ENCODE measurements around the gene KCNMA1. TPM values are rescaled to one million over a fixed set of nuclear protein-coding genes. Genes with fewer than 3 reads are reported as not detected.
A peak's percentile ranks its signal among the peaks of the same experiment; 100 is the strongest.

KCNMA1 gene
- polyA plus RNA-seq, 4 donors: 2.7 to 8.6 (median 7.7) TPM

GRCh38 chr10:77245953-77246352 is 391.7 kb downstream of the KCNMA1 start:
- H3K4me1 ChIP-seq (ENCODE audit: control insufficient read depth in 3 of 3, insufficient read depth in 2 of 3, low read depth in 1 of 3, low read length in 2 of 3): peaks cover 2 to 11% (median 4%) of the 10 kb centered on the region in 3 donors
- H3K27me3 ChIP-seq (ENCODE audit: control insufficient read depth in 3 of 3, insufficient read depth in 3 of 3, low read length in 3 of 3): no peaks in the 10 kb centered on the region
- H3K36me3 ChIP-seq (ENCODE audit: control insufficient read depth in 3 of 3, insufficient read depth in 2 of 3, low read depth in 1 of 3, low read length in 3 of 3): no peaks in the 10 kb centered on the region
- FAIRE-seq (no peak), DNase-seq (no peak)
- H3K27ac ChIP-seq (ENCODE audit: low read depth in 1 of 3, low read length in 2 of 3): no peak overlapping the region
- H3K4me3 ChIP-seq (ENCODE audit: low read depth in 1 of 3, low read length in 3 of 3): no peak overlapping the region
- H3K9me3 ChIP-seq (ENCODE audit: control insufficient read depth in 2 of 2, insufficient read depth in 1 of 2, low read depth in 1 of 2, low read length in 1 of 2): no peaks in the 10 kb centered on the region
- 71 to 77% (median 73%) methylated on average over 1 of the region's 1 CpG for WGBS, 3 donors

- Histone ChIP-seq H3K27me3 (ENCODE audit: control insufficient read depth in 3 of 3, insufficient read depth in 3 of 3, low read length in 3 of 3) (no peaks in the 10 kb centered on the region), H3K27ac (ENCODE audit: low read depth in 1 of 3, low read length in 2 of 3) (no peak overlapping the region), H3K9me3 (ENCODE audit: control insufficient read depth in 2 of 2, insufficient read depth in 1 of 2, low read depth in 1 of 2, low read length in 1 of 2) (no peaks in the 10 kb centered on the region), H3K36me3 (ENCODE audit: control insufficient read depth in 3 of 3, insufficient read depth in 2 of 3, low read depth in 1 of 3, low read length in 3 of 3) (no peaks in the 10 kb centered on the region), H3K4me1 (ENCODE audit: control insufficient read depth in 3 of 3, insufficient read depth in 2 of 3, low read depth in 1 of 3, low read length in 2 of 3) (peaks cover 0 to 11% (median 4%) of the 10 kb centered on the region in 3 donors), H3K4me3 (ENCODE audit: low read depth in 1 of 3, low read length in 3 of 3) (no peak overlapping the region)
- FAIRE-seq (no peak), DNase-seq (no peak)
- WGBS, 3 donors: 71 to 82% (median 76%) methylated on average over 2 of the region's 2 CpGs
Measured at GRCh38 chr10:77244746-77245145, 392.9 kb downstream of the KCNMA1 start.

- 80 to 86% (median 81%) methylated on average over 2 of the region's 2 CpGs for WGBS, 3 donors
- FAIRE-seq: no peak
- H3K4me3 ChIP-seq (ENCODE audit: low read depth in 1 of 3, low read length in 3 of 3): no peak overlapping the region
- no peak for DNase-seq
- H3K4me1 ChIP-seq (ENCODE audit: control insufficient read depth in 3 of 3, insufficient read depth in 2 of 3, low read depth in 1 of 3, low read length in 2 of 3): peaks cover 0 to 11% (median 4%) of the 10 kb centered on the region in 3 donors
- H3K27me3 ChIP-seq (ENCODE audit: control insufficient read depth in 3 of 3, insufficient read depth in 3 of 3, low read length in 3 of 3): no peaks in the 10 kb centered on the region
- H3K27ac ChIP-seq (ENCODE audit: low read depth in 1 of 3, low read length in 2 of 3): no peak overlapping the region
- no peaks in the 10 kb centered on the region for H3K36me3 ChIP-seq (ENCODE audit: control insufficient read depth in 3 of 3, insufficient read depth in 2 of 3, low read depth in 1 of 3, low read length in 3 of 3)
- no peaks in the 10 kb centered on the region for H3K9me3 ChIP-seq (ENCODE audit: control insufficient read depth in 2 of 2, insufficient read depth in 1 of 2, low read depth in 1 of 2, low read length in 1 of 2)
Measured at GRCh38 chr10:77244286-77244685, 393.3 kb downstream of the KCNMA1 start.

- H3K27me3 ChIP-seq (ENCODE audit: control insufficient read depth in 3 of 3, insufficient read depth in 3 of 3, low read length in 3 of 3): no peaks in the 10 kb centered on the region
- H3K27ac ChIP-seq (ENCODE audit: low read depth in 1 of 3, low read length in 2 of 3): no peak overlapping the region
- no peaks in the 10 kb centered on the region for H3K36me3 ChIP-seq (ENCODE audit: control insufficient read depth in 3 of 3, insufficient read depth in 2 of 3, low read depth in 1 of 3, low read length in 3 of 3)
- 60 to 74% (median 60%) methylated on average over 3 of the region's 3 CpGs for WGBS, 3 donors
- DNase-seq (no peak), FAIRE-seq (no peak)
- H3K9me3 ChIP-seq (ENCODE audit: control insufficient read depth in 2 of 2, insufficient read depth in 1 of 2, low read depth in 1 of 2, low read length in 1 of 2): peaks cover 0 to 1% of the 10 kb centered on the region in 2 donors
- no peak overlapping the region for H3K4me3 ChIP-seq (ENCODE audit: low read depth in 1 of 3, low read length in 3 of 3)
- no peaks in the 10 kb centered on the region for H3K4me1 ChIP-seq (ENCODE audit: control insufficient read depth in 3 of 3, insufficient read depth in 2 of 3, low read depth in 1 of 3, low read length in 2 of 3)
Measured at GRCh38 chr10:77241350-77241725, 396.3 kb downstream of the KCNMA1 start.

- no peak overlapping the region for H3K4me3 ChIP-seq (ENCODE audit: low read depth in 1 of 3, low read length in 3 of 3)
- H3K4me1 ChIP-seq (ENCODE audit: control insufficient read depth in 3 of 3, insufficient read depth in 2 of 3, low read depth in 1 of 3, low read length in 2 of 3): no peaks in the 10 kb centered on the region
- FAIRE-seq (no peak), DNase-seq (no peak)
- H3K27me3 ChIP-seq (ENCODE audit: control insufficient read depth in 3 of 3, insufficient read depth in 3 of 3, low read length in 3 of 3): no peaks in the 10 kb centered on the region
- H3K27ac ChIP-seq (ENCODE audit: low read depth in 1 of 3, low read length in 2 of 3): peak overlapping the region in 1 of 3 donors; percentile 38
- H3K9me3 ChIP-seq (ENCODE audit: control insufficient read depth in 2 of 2, insufficient read depth in 1 of 2, low read depth in 1 of 2, low read length in 1 of 2): peaks cover 0 to 6% of the 10 kb centered on the region in 2 donors
- WGBS, 3 donors: 84 to 91% (median 91%) methylated on average over 4 of the region's 4 CpGs
- no peaks in the 10 kb centered on the region for H3K36me3 ChIP-seq (ENCODE audit: control insufficient read depth in 3 of 3, insufficient read depth in 2 of 3, low read depth in 1 of 3, low read length in 3 of 3)
Measured at GRCh38 chr10:77240706-77241349, 396.8 kb downstream of the KCNMA1 start.

- FAIRE-seq: no peak
- DNase-seq: peak in 1 of 2 donors; percentile 18
- no peak overlapping the region for H3K4me3 ChIP-seq (ENCODE audit: low read depth in 1 of 3, low read length in 3 of 3)
- WGBS, 3 donors: 40 to 57% (median 53%) methylated on average over 5 of the region's 5 CpGs
- H3K27ac ChIP-seq (ENCODE audit: low read depth in 1 of 3, low read length in 2 of 3): peak overlapping the region in 1 of 3 donors; percentile 56
- peaks cover 0 to 13% of the 10 kb centered on the region in 2 donors for H3K9me3 ChIP-seq (ENCODE audit: control insufficient read depth in 2 of 2, insufficient read depth in 1 of 2, low read depth in 1 of 2, low read length in 1 of 2)
- H3K4me1 ChIP-seq (ENCODE audit: control insufficient read depth in 3 of 3, insufficient read depth in 2 of 3, low read depth in 1 of 3, low read length in 2 of 3): no peaks in the 10 kb centered on the region
- H3K36me3 ChIP-seq (ENCODE audit: control insufficient read depth in 3 of 3, insufficient read depth in 2 of 3, low read depth in 1 of 3, low read length in 3 of 3): no peaks in the 10 kb centered on the region
- no peaks in the 10 kb centered on the region for H3K27me3 ChIP-seq (ENCODE audit: control insufficient read depth in 3 of 3, insufficient read depth in 3 of 3, low read length in 3 of 3)
Measured at GRCh38 chr10:77240041-77240652, 397.5 kb downstream of the KCNMA1 start.

GRCh38 chr10:77237120-77237519 is 400.5 kb downstream of the KCNMA1 start:
- Histone ChIP-seq H3K27ac (ENCODE audit: low read depth in 1 of 3, low read length in 2 of 3) (no peak overlapping the region), H3K9me3 (ENCODE audit: control insufficient read depth in 2 of 2, insufficient read depth in 1 of 2, low read depth in 1 of 2, low read length in 1 of 2) (peaks cover 0 to 18% of the 10 kb centered on the region in 2 donors), H3K4me3 (ENCODE audit: low read depth in 1 of 3, low read length in 3 of 3) (no peak overlapping the region), H3K36me3 (ENCODE audit: control insufficient read depth in 3 of 3, insufficient read depth in 2 of 3, low read depth in 1 of 3, low read length in 3 of 3) (no peaks in the 10 kb centered on the region), H3K4me1 (ENCODE audit: control insufficient read depth in 3 of 3, insufficient read depth in 2 of 3, low read depth in 1 of 3, low read length in 2 of 3) (no peaks in the 10 kb centered on the region), H3K27me3 (ENCODE audit: control insufficient read depth in 3 of 3, insufficient read depth in 3 of 3, low read length in 3 of 3) (no peaks in the 10 kb centered on the region)
- DNase-seq (no peak), FAIRE-seq (no peak)

GRCh38 chr10:77236700-77237099 is 400.9 kb downstream of the KCNMA1 start:
- Histone ChIP-seq H3K4me1 (ENCODE audit: control insufficient read depth in 3 of 3, insufficient read depth in 2 of 3, low read depth in 1 of 3, low read length in 2 of 3) (no peaks in the 10 kb centered on the region), H3K9me3 (ENCODE audit: control insufficient read depth in 2 of 2, insufficient read depth in 1 of 2, low read depth in 1 of 2, low read length in 1 of 2) (peaks cover 0 to 18% of the 10 kb centered on the region in 2 donors), H3K4me3 (ENCODE audit: low read depth in 1 of 3, low read length in 3 of 3) (no peak overlapping the region), H3K36me3 (ENCODE audit: control insufficient read depth in 3 of 3, insufficient read depth in 2 of 3, low read depth in 1 of 3, low read length in 3 of 3) (no peaks in the 10 kb centered on the region), H3K27me3 (ENCODE audit: control insufficient read depth in 3 of 3, insufficient read depth in 3 of 3, low read length in 3 of 3) (no peaks in the 10 kb centered on the region), H3K27ac (ENCODE audit: low read depth in 1 of 3, low read length in 2 of 3) (no peak overlapping the region)
- 84 to 91% (median 84%) methylated on average over 2 of the region's 2 CpGs for WGBS, 3 donors
- no peak for DNase-seq
- FAIRE-seq: no peak

All from small intestine (tissue), 7 donors.